Measurements from ENCODE around the gene TOP1.

- no peak for TF ChIP-seq RCOR1 (IDR thresholded peaks at IDR 0.05; ENCODE audit: low read length)
- no peak for TF ChIP-seq FOXM1 (IDR thresholded peaks at IDR 0.05; ENCODE audit: low read depth)
- no peak for TF ChIP-seq CTCF (IDR thresholded peaks at IDR 0.05)
- TF ChIP-seq POLR2AphosphoS5 (IDR thresholded peaks at IDR 0.05; ENCODE audit: low read depth, low read length) = no peak
- no peak for TF ChIP-seq TAF1 (IDR thresholded peaks at IDR 0.05; ENCODE audit: borderline replicate concordance, low read depth, low read length)
- TF ChIP-seq USF2 (IDR thresholded peaks at IDR 0.05; ENCODE audit: borderline replicate concordance, low read depth, low read length) = no peak
- no peak for TF ChIP-seq SMC3 (IDR thresholded peaks at IDR 0.05; ENCODE audit: low read depth, low read length)
- no peak for TF ChIP-seq FOXJ3 (CRISPR knock-in tag; IDR thresholded peaks at IDR 0.05)
These were observed 132.1 kb downstream of the TOP1 start for GRCh38 chr20:41160686-41161085.
